PC-3 (cell line): ENCODE results near the gene CHTF18.

Source experiments
- CTCF ChIP-seq: fragments of 300-600 bp; sonication (generic); conservative IDR thresholded peaks from 2 replicates; pipeline ENCODE4 v1.5.1; 2017; ENCODE audit warnings: antibody characterized with exemption, low read depth, mild to moderate bottlenecking, low read length
- EZH2 ChIP-seq: fragments of 300-600 bp; sonication (generic); IDR thresholded peaks from one replicate; pipeline ENCODE4 v1.6.1; 2017; ENCODE audit warnings: antibody characterized with exemption, mild to moderate bottlenecking, low read length; ENCODE audit not compliant: unreplicated experiment
- EZH2phosphoT487 ChIP-seq: fragments of 300-600 bp; sonication (generic); IDR thresholded peaks from 2 replicates; pipeline ENCODE4 v1.6.1; 2018; ENCODE audit warnings: mild to moderate bottlenecking, antibody characterized with exemption, low read length, borderline replicate concordance

GRCh38 chr16:832652-833336 lies 44.4 kb downstream of the CHTF18 start:
- no peak for TF ChIP-seq EZH2phosphoT487
- TF ChIP-seq CTCF: no peak
- no peak for TF ChIP-seq EZH2
